DOHH2 (cell line): ENCODE results near the gene PTRHD1.

Experiments
- H3F3A ChIP-seq: fragments of 200-600 bp; sonication (generic), shearing (Covaris generic); 2 replicates; pipeline ENCODE4 v1.6.0; 2016; ENCODE audit warnings: antibody characterized with exemption, mild to moderate bottlenecking; ENCODE audit not compliant: control insufficient read depth, insufficient read depth
- H3K27ac ChIP-seq: fragments of 200-600 bp; sonication (generic); 2 replicates; pipeline ENCODE4 v1.5.1; 2014; ENCODE audit warnings: low read depth, mild to moderate bottlenecking, low read length, moderate library complexity
- H3K27me3 ChIP-seq: fragments of 200-600 bp; sonication (generic); 2 replicates; pipeline ENCODE4 v1.6.1; 2014; ENCODE audit warnings: mild to moderate bottlenecking, low read length, mixed read lengths; ENCODE audit not compliant: control insufficient read depth
- H3K36me3 ChIP-seq: fragments of 200-600 bp; sonication (generic); 2 replicates; pipeline ENCODE4 v1.6.1; 2014; ENCODE audit warnings: mild to moderate bottlenecking, low read length, moderate library complexity, mixed read lengths; ENCODE audit not compliant: control insufficient read depth
- H3K4me1 ChIP-seq: fragments of 200-600 bp; sonication (generic); 2 replicates; pipeline ENCODE4 v1.6.1; 2014; ENCODE audit warnings: mild to moderate bottlenecking, low read length, mixed read lengths; ENCODE audit not compliant: control insufficient read depth
- H3K4me2 ChIP-seq: fragments of 200-600 bp; sonication (generic); 2 replicates; pipeline ENCODE4 v1.6.0; 2014; ENCODE audit warnings: mild to moderate bottlenecking, low read length, moderate library complexity
- H3K4me3 ChIP-seq: fragments of 200-600 bp; sonication (generic); 2 replicates; pipeline ENCODE4 v1.5.1; 2014; ENCODE audit warnings: mild to moderate bottlenecking, low read length, mixed read lengths
- H3K79me2 ChIP-seq: fragments of 200-600 bp; sonication (generic); 2 replicates; pipeline ENCODE4 v1.6.1; 2014; ENCODE audit warnings: mild to moderate bottlenecking, low read length, mixed read lengths; ENCODE audit not compliant: control insufficient read depth
- H3K9me2 ChIP-seq: fragments of 200-600 bp; sonication (generic); replicated peaks from 2 replicates; pipeline ENCODE4 v1.6.1; 2014; ENCODE audit warnings: mild to moderate bottlenecking, low read length, mixed read lengths; ENCODE audit not compliant: control insufficient read depth
- H3K9me3 ChIP-seq: fragments of 200-600 bp; sonication (generic); 2 replicates; pipeline ENCODE4 v1.6.1; 2014; ENCODE audit warnings: antibody characterized with exemption, low read length, mixed read lengths; ENCODE audit not compliant: control insufficient read depth, insufficient read depth
- H4K20me1 ChIP-seq: fragments of 200-600 bp; sonication (generic); 2 replicates; pipeline ENCODE4 v1.6.0; 2014; ENCODE audit warnings: low read depth, mild to moderate bottlenecking, antibody characterized with exemption, low read length, moderate library complexity; ENCODE audit not compliant: control insufficient read depth, insufficient read depth
- EZH2phosphoT487 ChIP-seq: fragments of 200-600 bp; sonication (generic); IDR thresholded peaks from 2 replicates; pipeline ENCODE4 v1.6.1; 2017; ENCODE audit warnings: borderline replicate concordance, mild to moderate bottlenecking, antibody characterized with exemption, low read length, moderate library complexity, mixed read lengths
- TF ChIP-seq, protein P1 (sequence below): fragments of 200-600 bp; sonication (generic); IDR thresholded peaks from one replicate; pipeline ENCODE4 v1.5.1; 2014; ENCODE audit warnings: antibody characterized with exemption, mild to moderate bottlenecking, low read depth, low read length; ENCODE audit not compliant: poor library complexity, severe bottlenecking

The PTRHD1 gene

GRCh38 chr2:24791452-24791851 is 1.7 kb downstream of the PTRHD1 start:
- H3K4me1 ChIP-seq: peaks cover 39% of the 10 kb centered on the region
- H3K9me3 ChIP-seq: no peaks in the 10 kb centered on the region
- H4K20me1 ChIP-seq: no peaks in the 10 kb centered on the region
- H3K79me2 ChIP-seq: peaks cover 34% of the 10 kb centered on the region
- no peaks in the 10 kb centered on the region for H3K9me2 ChIP-seq
- peak overlapping the region; percentile 97 for H3K4me2 ChIP-seq
- H3K27me3 ChIP-seq: no peaks in the 10 kb centered on the region
- peaks cover 5% of the 10 kb centered on the region; the same call in 1 of the 2 replicates for H3F3A ChIP-seq
- H3K27ac ChIP-seq: no peak overlapping the region
- peaks cover 31% of the 10 kb centered on the region for H3K36me3 ChIP-seq
- no peak overlapping the region for H3K4me3 ChIP-seq
- TF ChIP-seq, protein P1, sequence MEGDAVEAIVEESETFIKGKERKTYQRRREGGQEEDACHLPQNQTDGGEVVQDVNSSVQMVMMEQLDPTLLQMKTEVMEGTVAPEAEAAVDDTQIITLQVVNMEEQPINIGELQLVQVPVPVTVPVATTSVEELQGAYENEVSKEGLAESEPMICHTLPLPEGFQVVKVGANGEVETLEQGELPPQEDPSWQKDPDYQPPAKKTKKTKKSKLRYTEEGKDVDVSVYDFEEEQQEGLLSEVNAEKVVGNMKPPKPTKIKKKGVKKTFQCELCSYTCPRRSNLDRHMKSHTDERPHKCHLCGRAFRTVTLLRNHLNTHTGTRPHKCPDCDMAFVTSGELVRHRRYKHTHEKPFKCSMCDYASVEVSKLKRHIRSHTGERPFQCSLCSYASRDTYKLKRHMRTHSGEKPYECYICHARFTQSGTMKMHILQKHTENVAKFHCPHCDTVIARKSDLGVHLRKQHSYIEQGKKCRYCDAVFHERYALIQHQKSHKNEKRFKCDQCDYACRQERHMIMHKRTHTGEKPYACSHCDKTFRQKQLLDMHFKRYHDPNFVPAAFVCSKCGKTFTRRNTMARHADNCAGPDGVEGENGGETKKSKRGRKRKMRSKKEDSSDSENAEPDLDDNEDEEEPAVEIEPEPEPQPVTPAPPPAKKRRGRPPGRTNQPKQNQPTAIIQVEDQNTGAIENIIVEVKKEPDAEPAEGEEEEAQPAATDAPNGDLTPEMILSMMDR: no peak
- TF ChIP-seq EZH2phosphoT487: no peak

GRCh38 chr2:24788816-24789215 is 4.4 kb downstream of the PTRHD1 start:
- Histone ChIP-seq H3K27ac (no peak overlapping the region), H3K36me3 (peaks cover 5% of the 10 kb centered on the region), H3K4me2 (no peak overlapping the region), H3K9me2 (no peaks in the 10 kb centered on the region), H3K79me2 (peaks cover 8% of the 10 kb centered on the region), H4K20me1 (no peaks in the 10 kb centered on the region), H3K4me3 (no peak overlapping the region), H3K27me3 (no peaks in the 10 kb centered on the region), H3F3A (peaks cover 8% of the 10 kb centered on the region; the same call in 1 of the 2 replicates), H3K9me3 (peaks cover 10% of the 10 kb centered on the region; the same call in 1 of the 2 replicates), H3K4me1 (peaks cover 43% of the 10 kb centered on the region)
- TF ChIP-seq EZH2phosphoT487: no peak
- TF ChIP-seq, protein P1: no peak

- no peak overlapping the region for H3K4me2 ChIP-seq
- peaks cover under 1% of the 10 kb centered on the region; the same call in 1 of the 2 replicates for H3K79me2 ChIP-seq
- peaks cover 12% of the 10 kb centered on the region; the same call in 1 of the 2 replicates for H3K9me3 ChIP-seq
- no peaks in the 10 kb centered on the region for H3K9me2 ChIP-seq
- H4K20me1 ChIP-seq: no peaks in the 10 kb centered on the region
- no peak overlapping the region for H3K27ac ChIP-seq
- peaks cover 8% of the 10 kb centered on the region; the same call in 1 of the 2 replicates for H3F3A ChIP-seq
- TF ChIP-seq, protein P1: no peak
- TF ChIP-seq EZH2phosphoT487: no peak
- peaks cover 42% of the 10 kb centered on the region for H3K4me1 ChIP-seq
- H3K36me3 ChIP-seq: no peaks in the 10 kb centered on the region; the same call in 1 of the 2 replicates
- no peaks in the 10 kb centered on the region for H3K27me3 ChIP-seq
- H3K4me3 ChIP-seq: no peak overlapping the region
Observed at GRCh38 chr2:24787532-24787931, 5.7 kb downstream of the PTRHD1 start.
